GM20000 (cell line): ENCODE data around the gene EFNB2.

Experiments used
- DNase-seq: peaks from one replicate; pipeline ENCODE4 v3.0.0; 2012; ENCODE audit warnings: low spot score
- TF ChIP-seq, protein P1 (sequence below): IDR thresholded peaks from 2 replicates; pipeline ENCODE4 v1.5.1; 2012; ENCODE audit warnings: mild to moderate bottlenecking, control low read depth; ENCODE audit errors: extremely low read depth, missing control alignments

EFNB2 gene

DNA sequence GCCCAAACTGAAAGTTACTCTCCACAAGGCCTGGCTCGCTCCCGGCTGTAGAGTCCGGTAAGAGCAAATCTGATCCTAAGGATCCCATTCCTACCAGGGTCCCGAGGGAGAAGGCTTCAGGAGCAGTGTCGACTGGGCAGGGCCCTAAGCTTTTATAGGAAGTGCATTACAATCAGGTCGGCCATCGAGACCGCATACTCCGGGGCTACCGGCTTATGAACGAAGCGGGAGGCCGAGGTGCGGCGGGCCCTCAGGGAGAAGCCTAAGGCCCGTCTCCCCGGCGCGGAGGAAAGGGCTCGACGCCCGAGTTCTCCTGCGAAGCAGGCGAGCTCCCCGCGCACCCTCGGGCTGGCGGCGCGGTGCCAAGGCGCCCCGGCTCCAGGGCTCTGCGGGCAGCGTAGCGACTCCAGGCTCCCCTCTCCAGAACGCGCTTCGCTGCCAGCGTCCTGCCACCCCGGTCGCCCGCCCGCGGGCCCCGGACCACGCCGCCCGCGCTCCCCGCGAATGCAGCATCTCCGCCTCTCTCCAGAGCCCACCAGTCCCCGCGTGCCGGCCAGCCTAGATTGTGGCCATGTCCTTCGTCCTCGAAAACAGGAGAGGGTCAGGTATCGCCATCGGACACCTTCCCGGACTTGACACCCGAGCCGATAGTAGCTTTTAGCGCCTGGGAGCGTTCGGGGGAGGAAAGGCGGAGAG is 1.4 kb downstream of the EFNB2 start:
- peak; percentile 38 for DNase-seq
- TF ChIP-seq, protein P1, sequence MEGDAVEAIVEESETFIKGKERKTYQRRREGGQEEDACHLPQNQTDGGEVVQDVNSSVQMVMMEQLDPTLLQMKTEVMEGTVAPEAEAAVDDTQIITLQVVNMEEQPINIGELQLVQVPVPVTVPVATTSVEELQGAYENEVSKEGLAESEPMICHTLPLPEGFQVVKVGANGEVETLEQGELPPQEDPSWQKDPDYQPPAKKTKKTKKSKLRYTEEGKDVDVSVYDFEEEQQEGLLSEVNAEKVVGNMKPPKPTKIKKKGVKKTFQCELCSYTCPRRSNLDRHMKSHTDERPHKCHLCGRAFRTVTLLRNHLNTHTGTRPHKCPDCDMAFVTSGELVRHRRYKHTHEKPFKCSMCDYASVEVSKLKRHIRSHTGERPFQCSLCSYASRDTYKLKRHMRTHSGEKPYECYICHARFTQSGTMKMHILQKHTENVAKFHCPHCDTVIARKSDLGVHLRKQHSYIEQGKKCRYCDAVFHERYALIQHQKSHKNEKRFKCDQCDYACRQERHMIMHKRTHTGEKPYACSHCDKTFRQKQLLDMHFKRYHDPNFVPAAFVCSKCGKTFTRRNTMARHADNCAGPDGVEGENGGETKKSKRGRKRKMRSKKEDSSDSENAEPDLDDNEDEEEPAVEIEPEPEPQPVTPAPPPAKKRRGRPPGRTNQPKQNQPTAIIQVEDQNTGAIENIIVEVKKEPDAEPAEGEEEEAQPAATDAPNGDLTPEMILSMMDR: no peak

DNA sequence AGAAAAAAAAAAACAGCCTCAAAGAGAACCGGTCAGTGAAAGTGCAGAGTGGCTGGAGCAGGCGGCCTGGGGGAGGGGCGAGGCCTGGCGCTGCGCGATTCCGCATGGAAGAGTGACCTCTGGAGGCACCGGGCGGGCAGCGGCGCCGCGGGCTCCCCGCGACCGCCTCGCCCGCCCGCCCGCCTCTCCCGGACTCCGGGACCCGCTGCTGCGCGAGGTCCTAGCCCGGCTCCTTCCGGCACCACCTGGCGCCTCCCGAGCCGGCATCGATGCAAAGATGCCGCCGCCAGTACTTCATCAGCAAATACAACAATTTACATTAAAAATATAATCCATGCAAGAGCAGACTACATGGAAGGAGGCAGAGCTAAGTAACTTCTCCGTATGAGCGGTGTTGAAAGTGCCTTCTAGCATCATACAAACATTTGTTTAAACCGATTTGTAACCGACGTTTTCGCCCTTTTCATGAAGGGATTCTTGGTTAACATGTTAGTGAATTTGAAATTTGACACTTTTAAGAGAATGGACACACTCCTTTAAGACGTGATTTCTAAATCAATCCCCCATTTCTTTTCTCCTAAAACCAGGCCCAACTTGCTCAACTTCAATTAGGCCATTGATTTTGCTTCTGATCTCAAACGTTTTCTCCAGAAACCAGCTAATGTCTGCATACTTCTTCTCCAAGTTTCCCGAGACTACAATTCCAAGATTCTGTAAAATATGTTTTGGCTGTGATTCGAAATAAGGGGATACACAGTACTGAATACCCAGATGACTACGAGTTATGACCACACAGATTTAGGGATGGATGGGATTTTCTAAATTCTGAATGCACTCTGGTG is 2.1 kb downstream of the EFNB2 start:
- TF ChIP-seq, protein P1: no peak
- DNase-seq: peak; percentile 52

DNA sequence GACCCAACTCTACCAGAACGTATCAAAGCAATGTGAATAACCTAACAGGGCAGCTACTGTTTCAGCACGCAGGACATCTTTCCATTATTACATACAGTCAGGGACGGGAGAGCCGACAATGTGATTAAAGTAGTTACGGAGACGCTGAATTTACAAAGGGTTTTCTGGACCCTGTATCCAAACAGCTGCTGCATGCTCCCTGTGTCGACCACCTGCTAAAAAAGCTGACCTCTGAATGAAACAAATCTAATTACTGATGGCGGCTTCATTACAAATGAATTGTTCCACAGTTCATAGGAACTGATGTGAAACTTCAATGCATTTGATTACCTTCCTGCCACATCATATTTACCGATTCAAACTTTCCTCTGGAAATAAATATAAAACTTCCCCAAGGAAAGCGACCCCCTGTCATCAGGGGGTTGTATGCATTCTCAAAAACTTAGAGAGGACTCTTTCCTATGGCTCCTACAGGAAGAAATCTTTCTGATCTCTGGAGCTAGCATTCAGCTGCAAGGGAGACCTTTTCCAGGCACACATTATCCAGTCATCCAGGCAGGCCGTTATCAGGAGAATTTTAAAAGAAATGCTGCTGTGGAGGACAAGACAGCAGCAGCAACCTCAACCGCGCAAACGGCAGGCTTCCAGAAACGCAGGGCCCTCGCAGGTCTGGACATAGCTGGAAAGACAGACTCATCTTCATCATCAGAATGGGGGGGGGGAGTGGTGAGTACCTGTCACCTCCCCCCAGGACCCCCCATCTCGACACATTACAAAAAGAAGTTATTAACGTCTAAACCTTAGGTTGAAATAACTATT is 3.1 kb downstream of the EFNB2 start:
- DNase-seq: no peak
- TF ChIP-seq, protein P1: no peak

DNA sequence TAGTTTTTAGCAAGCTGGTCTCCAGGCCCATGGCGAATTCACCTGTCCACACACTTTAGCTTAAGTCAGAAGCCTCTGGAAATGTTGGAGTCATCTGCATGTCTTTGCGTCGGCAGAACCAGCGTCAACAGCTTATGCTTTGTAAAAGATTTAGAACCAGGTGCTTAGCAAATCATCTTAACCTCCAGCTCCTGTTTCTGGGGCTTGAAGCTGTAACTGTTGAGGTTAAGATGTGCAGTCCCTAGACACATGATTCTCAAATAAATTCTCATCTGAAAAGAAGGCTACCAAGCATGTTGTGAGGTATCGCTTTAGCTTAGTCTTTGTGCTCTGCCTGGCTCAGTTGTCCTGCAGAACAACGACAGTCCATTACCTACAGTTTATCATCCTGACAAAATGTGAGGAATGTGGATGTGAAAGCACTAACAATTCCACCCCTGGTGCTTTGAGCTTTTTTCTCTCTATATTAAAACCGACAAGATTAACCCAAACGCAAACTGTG is 4.4 kb downstream of the EFNB2 start:
- TF ChIP-seq, protein P1: no peak
- DNase-seq: no peak

DNA sequence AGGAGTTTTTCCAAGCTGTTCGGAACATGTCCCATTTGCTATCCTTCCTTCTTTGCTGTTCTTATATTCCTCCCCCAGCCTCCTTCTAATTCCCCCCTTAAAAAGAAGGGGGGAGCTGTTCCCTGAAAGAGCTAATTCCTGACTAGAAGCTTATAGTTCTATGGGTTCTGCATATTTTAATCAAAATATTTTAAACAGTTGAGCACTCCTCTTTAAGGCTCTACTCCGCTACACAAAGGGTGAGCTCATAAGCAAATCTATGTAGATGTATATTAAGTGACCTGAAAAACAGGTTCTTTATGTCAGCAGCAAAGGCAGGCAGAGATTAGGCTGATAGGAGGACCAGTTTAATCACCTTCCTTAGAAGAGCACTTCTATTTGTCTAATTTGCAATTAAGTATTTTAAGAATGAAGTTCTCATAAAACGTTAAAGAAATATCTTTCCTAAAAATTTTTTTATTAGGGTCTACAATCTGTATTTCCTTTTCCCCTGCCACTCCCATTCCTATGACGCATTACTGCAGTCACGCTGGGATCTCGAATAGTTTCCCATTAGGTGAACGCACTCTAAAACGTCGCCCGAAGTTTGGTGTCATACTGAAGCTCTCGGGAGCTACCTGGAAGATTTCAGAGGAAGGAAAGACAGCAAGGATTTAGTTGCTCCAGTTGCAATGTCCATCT is 5.2 kb downstream of the EFNB2 start:
- DNase-seq: no peak
- TF ChIP-seq, protein P1: no peak

DNA sequence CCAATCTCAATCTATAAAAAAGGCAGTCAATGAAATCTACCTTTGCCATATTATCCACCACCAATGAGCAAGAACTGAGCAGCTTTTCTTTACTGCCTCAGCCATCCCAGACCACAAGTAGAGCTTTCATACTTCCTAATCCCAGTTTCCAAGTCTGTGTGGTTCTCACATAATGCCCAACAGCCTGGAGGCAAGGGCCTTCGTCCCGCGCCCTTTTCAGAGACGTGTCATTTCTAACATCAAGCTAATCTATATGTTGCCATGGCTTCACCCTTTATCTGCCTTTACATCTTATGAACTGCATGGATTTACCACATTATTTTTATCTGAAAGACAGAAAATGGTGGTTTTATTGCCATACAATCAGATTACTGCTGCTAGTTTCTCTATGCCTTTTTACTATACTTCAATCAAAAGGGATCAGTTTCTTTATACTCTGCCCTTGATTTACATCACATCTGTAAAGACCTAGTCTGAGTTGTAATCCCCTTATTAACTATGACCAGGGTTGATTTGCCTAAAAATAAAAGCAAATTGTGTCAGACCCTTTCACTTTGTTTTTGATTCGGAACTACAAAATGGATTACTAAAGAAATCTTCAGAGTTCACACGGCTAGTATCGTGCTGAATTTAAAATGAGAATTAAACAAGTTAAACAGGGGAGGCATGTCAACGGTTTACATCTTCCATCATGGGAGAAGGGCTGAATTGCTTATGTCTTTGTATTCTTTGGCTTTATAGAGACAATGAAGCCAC is 5.9 kb downstream of the EFNB2 start:
- no peak for DNase-seq
- TF ChIP-seq, protein P1: no peak
